Keratinocyte (primary cell): ENCODE data around the gene AGMAT. TPM values are rescaled to one million over a fixed set of nuclear protein-coding genes. Genes with fewer than 3 reads are reported as not detected.

Source experiments
- DNase-seq: peaks from one replicate; pipeline ENCODE4 v3.0.0-alpha.2; 2011; ENCODE audit warnings: low read depth, missing footprints, low spot score
- FAIRE-seq: peaks from 2 replicates; lab custom pipeline; 2011; peaks lifted over from hg19 to GRCh38; lab: Jason Lieb, UNC
- H2AFZ ChIP-seq: 2 replicates; pipeline ENCODE4 v1.6.0; 2012; ENCODE audit warnings: low read length, control low read depth, inconsistent platforms; ENCODE audit not compliant: control insufficient read depth
- H3K27ac ChIP-seq: 2 replicates; pipeline ENCODE4 v1.5.1; 2011; ENCODE audit warnings: low read length; ENCODE audit not compliant: control insufficient read depth, insufficient read depth
- H3K27me3 ChIP-seq: 3 replicates; pipeline ENCODE4 v1.6.0; 2011; ENCODE audit warnings: low read length; ENCODE audit not compliant: control insufficient read depth, insufficient read depth; ENCODE audit errors: extremely low read depth
- H3K36me3 ChIP-seq, 2 experiments: 2 replicates in 1 of 2; 3 replicates in 1 of 2; pipeline ENCODE4 v1.5.1; 2011; ENCODE audit warnings: low read length in 2 of 2, mild to moderate bottlenecking in 1 of 2; ENCODE audit not compliant: control insufficient read depth in 2 of 2, insufficient read depth in 2 of 2; ENCODE audit errors: extremely low read depth in 1 of 2
- H3K4me1 ChIP-seq: 3 replicates; pipeline ENCODE4 v1.5.1; 2011; ENCODE audit warnings: low read length; ENCODE audit not compliant: control insufficient read depth, insufficient read depth; ENCODE audit errors: extremely low read depth
- H3K4me2 ChIP-seq: 3 replicates; pipeline ENCODE4 v1.6.0; 2011; ENCODE audit warnings: low read depth, low read length; ENCODE audit not compliant: control insufficient read depth, insufficient read depth; ENCODE audit errors: extremely low read depth
- H3K4me3 ChIP-seq, 3 experiments: fragments of 200-600 bp in 1 of 3; sonication (generic) in 1 of 3; 2 replicates in 2 of 3; 3 replicates in 1 of 3; pipeline ENCODE4 v1.5.1; 2011 to 2016; ENCODE audit warnings: low read length in 3 of 3, mild to moderate bottlenecking in 3 of 3, control low read depth in 2 of 3, inconsistent platforms in 1 of 3, low read depth in 1 of 3, mixed read lengths in 1 of 3, mixed run types in 1 of 3, moderate library complexity in 1 of 3; ENCODE audit not compliant: control insufficient read depth in 2 of 3, insufficient read depth in 2 of 3; ENCODE audit errors: extremely low read depth in 1 of 3
- H3K79me2 ChIP-seq: 2 replicates; pipeline ENCODE4 v1.6.0; 2012; ENCODE audit warnings: low read length; ENCODE audit not compliant: control insufficient read depth, insufficient read depth
- H3K9ac ChIP-seq: 3 replicates; pipeline ENCODE4 v1.6.0; 2011; ENCODE audit warnings: low read length; ENCODE audit not compliant: control insufficient read depth, insufficient read depth; ENCODE audit errors: extremely low read depth
- H3K9me1 ChIP-seq: 3 replicates; pipeline ENCODE4 v1.6.0; 2011; ENCODE audit warnings: low read length; ENCODE audit not compliant: control insufficient read depth, insufficient read depth; ENCODE audit errors: extremely low read depth
- H3K9me3 ChIP-seq: 2 replicates; pipeline ENCODE4 v1.5.1; 2012; ENCODE audit warnings: low read depth, low read length; ENCODE audit not compliant: control insufficient read depth
- H4K20me1 ChIP-seq: 3 replicates; pipeline ENCODE4 v1.6.0; 2011; ENCODE audit warnings: low read length; ENCODE audit not compliant: control insufficient read depth, insufficient read depth; ENCODE audit errors: extremely low read depth
- EZH2 ChIP-seq: IDR thresholded peaks from one replicate; pipeline ENCODE4 v1.6.1; 2012; ENCODE audit warnings: inconsistent platforms, mild to moderate bottlenecking, low read length, moderate library complexity
- dilution Hi-C: fragments of 300-500 bp; cut with MboI; formaldehyde crosslinking; loops from one replicate; pipeline ENCODE4 v1.7.0; 2020; ENCODE audit warnings: low sequenced_read_pairs; ENCODE audit not compliant: extremely low pct_ligation_motif_present
- polyA plus RNA-seq, 5 experiments: library from polyadenylated mRNA; depleted of rRNA in 3 of 5; stranded (reverse) in 3 of 5; stranded (forward) in 1 of 5; unstranded in 1 of 5; fragments of >200 nt; gene quantifications; 1 replicate in 1 of 5; 2 replicates in 3 of 5; 3 replicates in 1 of 5; pipeline versions ENCODE4 v1.2.1 to v1.2.3, GENCODE V29; 2011 to 2012; ENCODE audit warnings: missing spikeins in 2 of 5, low read depth in 1 of 5, low replicate concordance in 1 of 5
- TF ChIP-seq, protein P1 (sequence below), 3 experiments: IDR thresholded peaks in 1 of 3; conservative IDR thresholded peaks in 1 of 3; optimal IDR thresholded peaks in 1 of 3; 2 replicates in 2 of 3; 3 replicates in 1 of 3; pipeline versions ENCODE3 to v1.5.1; 2011; ENCODE audit warnings: low read length in 3 of 3, mild to moderate bottlenecking in 3 of 3, moderate library complexity in 2 of 3, control low read depth in 1 of 3, inconsistent platforms in 1 of 3; ENCODE audit not compliant: insufficient read depth in 2 of 3; ENCODE audit errors: extremely low read depth in 1 of 3

AGMAT gene
- polyA plus RNA-seq, 1 donor (not counting 4 experiments of a cell fraction or from before 2014, with no cell fraction given): 0.21 TPM

- Histone ChIP-seq H3K36me3 (peaks cover 18 to 25% of the 10 kb centered on the region in 2 experiments), H4K20me1 (peaks cover under 1% of the 10 kb centered on the region), H3K27me3 (no peaks in the 10 kb centered on the region), H3K9me1 (no peaks in the 10 kb centered on the region), H3K27ac (no peak overlapping the region), H3K9ac (no peak overlapping the region), H3K4me2 (no peak overlapping the region), H3K9me3 (no peaks in the 10 kb centered on the region), H3K4me1 (no peaks in the 10 kb centered on the region), H3K4me3 (no peak overlapping the region), H2AFZ (no peak overlapping the region), H3K79me2 (peaks cover 47% of the 10 kb centered on the region)
- FAIRE-seq (no peak), DNase-seq (no peak)
- dilution Hi-C loops: no loop called here
- TF ChIP-seq, protein P1, sequence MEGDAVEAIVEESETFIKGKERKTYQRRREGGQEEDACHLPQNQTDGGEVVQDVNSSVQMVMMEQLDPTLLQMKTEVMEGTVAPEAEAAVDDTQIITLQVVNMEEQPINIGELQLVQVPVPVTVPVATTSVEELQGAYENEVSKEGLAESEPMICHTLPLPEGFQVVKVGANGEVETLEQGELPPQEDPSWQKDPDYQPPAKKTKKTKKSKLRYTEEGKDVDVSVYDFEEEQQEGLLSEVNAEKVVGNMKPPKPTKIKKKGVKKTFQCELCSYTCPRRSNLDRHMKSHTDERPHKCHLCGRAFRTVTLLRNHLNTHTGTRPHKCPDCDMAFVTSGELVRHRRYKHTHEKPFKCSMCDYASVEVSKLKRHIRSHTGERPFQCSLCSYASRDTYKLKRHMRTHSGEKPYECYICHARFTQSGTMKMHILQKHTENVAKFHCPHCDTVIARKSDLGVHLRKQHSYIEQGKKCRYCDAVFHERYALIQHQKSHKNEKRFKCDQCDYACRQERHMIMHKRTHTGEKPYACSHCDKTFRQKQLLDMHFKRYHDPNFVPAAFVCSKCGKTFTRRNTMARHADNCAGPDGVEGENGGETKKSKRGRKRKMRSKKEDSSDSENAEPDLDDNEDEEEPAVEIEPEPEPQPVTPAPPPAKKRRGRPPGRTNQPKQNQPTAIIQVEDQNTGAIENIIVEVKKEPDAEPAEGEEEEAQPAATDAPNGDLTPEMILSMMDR (optimal IDR thresholded peaks at IDR 0.05 in 1 of 3, IDR thresholded peaks at IDR 0.05 in 1 of 3, conservative IDR thresholded peaks at IDR 0.05 in 1 of 3; ENCODE audit: extremely low read depth in 1 of 3, insufficient read depth in 2 of 3, low read length in 3 of 3): no peak
- TF ChIP-seq EZH2: no peak
Observed at GRCh38 chr1:15628003-15628402, 43.2 kb upstream of the AGMAT start.

DNA sequence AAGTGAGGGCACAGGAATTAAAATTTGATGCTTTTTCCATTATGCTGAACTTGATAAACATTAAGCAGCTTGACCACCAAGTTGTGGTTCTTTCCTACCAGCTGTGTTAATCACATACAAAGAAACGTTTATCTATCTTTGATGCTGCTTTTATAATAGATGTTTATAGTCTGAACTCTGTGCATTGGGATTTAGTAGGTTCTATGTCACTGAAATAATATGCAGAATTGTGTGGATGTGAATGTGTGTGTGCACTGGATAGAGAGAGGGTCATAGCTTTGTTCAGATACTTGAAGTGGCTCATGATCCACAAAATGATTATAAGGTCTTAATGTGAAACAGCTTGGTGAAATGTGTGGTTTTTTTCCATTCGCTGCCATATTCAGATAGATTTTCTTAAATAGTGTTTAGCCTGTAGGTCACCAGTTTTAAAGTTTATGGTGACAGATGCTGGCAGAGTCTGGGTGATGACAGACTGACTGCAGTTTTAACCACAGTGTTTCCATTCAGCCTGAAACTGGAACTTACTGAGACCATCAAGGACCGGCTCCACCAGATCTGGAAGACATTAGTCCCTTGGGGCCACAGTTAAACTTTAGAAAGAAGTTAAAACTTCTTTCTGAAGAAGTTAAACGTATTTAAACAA is 42.6 kb upstream of the AGMAT start:
- Histone ChIP-seq H3K79me2 (peaks cover 52% of the 10 kb centered on the region), H3K4me3 (no peak overlapping the region), H3K4me1 (no peaks in the 10 kb centered on the region), H2AFZ (no peak overlapping the region), H4K20me1 (peaks cover 3% of the 10 kb centered on the region), H3K27ac (no peak overlapping the region), H3K27me3 (no peaks in the 10 kb centered on the region), H3K9ac (no peak overlapping the region), H3K9me3 (no peaks in the 10 kb centered on the region), H3K9me1 (no peaks in the 10 kb centered on the region), H3K36me3 (peaks cover 18 to 27% of the 10 kb centered on the region in 2 experiments), H3K4me2 (no peak overlapping the region)
- FAIRE-seq (no peak), DNase-seq (no peak)
- TF ChIP-seq EZH2: no peak
- TF ChIP-seq, protein P1 (optimal IDR thresholded peaks at IDR 0.05 in 1 of 3, IDR thresholded peaks at IDR 0.05 in 1 of 3, conservative IDR thresholded peaks at IDR 0.05 in 1 of 3; ENCODE audit: extremely low read depth in 1 of 3, insufficient read depth in 2 of 3, low read length in 3 of 3): no peak
- dilution Hi-C loops: no loop called here
